Measurements from ENCODE around the gene PRDX6. TPM values are rescaled to one million over a fixed set of nuclear protein-coding genes. Genes with fewer than 3 reads are reported as not detected.

PRDX6 gene
- total and polyA plus RNA-seq, 10 of the 15 experiments (the other 5 are each of a cell fraction or from before 2014, with no cell fraction given), result 70.7 to 230 (median 138) TPM

DNA sequence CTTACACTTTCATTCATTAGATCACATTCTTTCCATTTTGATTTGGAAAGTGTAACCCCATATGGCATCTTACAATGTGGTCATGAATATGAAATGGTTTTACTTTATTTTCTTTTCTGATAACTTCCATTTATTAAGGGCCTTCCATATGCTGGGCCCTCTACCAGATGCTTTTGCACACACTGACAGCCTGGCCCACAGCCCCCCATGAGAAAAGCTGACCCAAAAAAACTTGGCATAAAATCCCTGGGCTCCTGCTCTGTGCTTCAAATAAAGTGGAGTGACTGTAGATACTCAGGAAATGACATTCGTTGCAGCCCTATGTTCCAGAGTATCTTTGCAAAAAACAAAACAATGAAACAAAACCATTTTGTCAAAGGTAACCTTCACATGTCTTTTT, 48.8 kb downstream of the PRDX6 start:
- DNase-seq (ENCODE audit: low read depth, low spot score), result no peak
- Histone ChIP-seq H2AFZ (ENCODE audit: control insufficient read depth, low read depth, low read length) (no peak overlapping the region), H3K36me3 (ENCODE audit: control insufficient read depth in 2 of 2, insufficient read depth in 2 of 2, low read length in 1 of 2) (no peaks in the 10 kb centered on the region), H3K4me2 (ENCODE audit: control insufficient read depth, insufficient read depth) (no peak overlapping the region), H3K27me3 (replicated peaks in 1 of 2; ENCODE audit: control insufficient read depth in 2 of 2, insufficient read depth in 2 of 2, low read length in 1 of 2) (no peaks in the 10 kb centered on the region), H3K79me2 (ENCODE audit: control insufficient read depth, insufficient read depth, low read length) (no peaks in the 10 kb centered on the region), H4K20me1 (ENCODE audit: control insufficient read depth, insufficient read depth) (no peaks in the 10 kb centered on the region), H3K27ac (ENCODE audit: control insufficient read depth, insufficient read depth) (no peak overlapping the region), H3K9ac (ENCODE audit: control insufficient read depth, insufficient read depth, low read length) (no peak overlapping the region), H3K9me3 (replicated peaks; ENCODE audit: control insufficient read depth, insufficient read depth, low read length) (no peaks in the 10 kb centered on the region), H3K4me3 (no peak overlapping the region), H3K4me1 (ENCODE audit: control insufficient read depth, insufficient read depth, low read length) (no peaks in the 10 kb centered on the region)
- ChIA-PET RAD21 (ENCODE audit: unreplicated experiment) (no interaction called here), CTCF (no interaction called here), POLR2A (no interaction called here), SMC1A (ENCODE audit: uncharacterized antibody, unreplicated experiment) (no interaction called here)
- FAIRE-seq, result no peak
- in situ Hi-C loops (cut with MboI), result no loop called here
- intact Hi-C loops (cut with micrococcal nuclease; ENCODE audit: unreplicated experiment), result no loop called here
- TF ChIP-seq TCF3 (IDR thresholded peaks at IDR 0.05; ENCODE audit: borderline replicate concordance, insufficient read depth, low read depth, low read length) (no peak), PML (IDR thresholded peaks at IDR 0.05; ENCODE audit: low read length) (no peak), CHD4 (IDR thresholded peaks at IDR 0.05) (no peak), KAT2A (conservative IDR thresholded peaks at IDR 0.05; ENCODE audit: control insufficient read depth, low read depth, low read length) (no peak), MEF2A (IDR thresholded peaks at IDR 0.05; ENCODE audit: insufficient read depth, low read depth, low read length) (no peak), KLF5 (IDR thresholded peaks at IDR 0.05; ENCODE audit: partially characterized antibody) (no peak), SMARCA5 (IDR thresholded peaks at IDR 0.05) (no peak), KDM1A (IDR thresholded peaks at IDR 0.05; ENCODE audit: borderline replicate concordance) (no peak), HDAC2 (IDR thresholded peaks at IDR 0.05) (no peak), SREBF1 (IDR thresholded peaks at IDR 0.05; ENCODE audit: low read length) (no peak), ZNF217 (IDR thresholded peaks at IDR 0.05) (no peak), SPI1 (IDR thresholded peaks at IDR 0.05; ENCODE audit: borderline replicate concordance, insufficient read depth, low read depth, low read length) (no peak), RCOR1 (conservative IDR thresholded peaks at IDR 0.05; ENCODE audit: low read depth, low read length) (no peak), CBX3 (IDR thresholded peaks at IDR 0.05; ENCODE audit: borderline replicate concordance, low read depth) (no peak)
- TF ChIP-seq, protein P1, sequence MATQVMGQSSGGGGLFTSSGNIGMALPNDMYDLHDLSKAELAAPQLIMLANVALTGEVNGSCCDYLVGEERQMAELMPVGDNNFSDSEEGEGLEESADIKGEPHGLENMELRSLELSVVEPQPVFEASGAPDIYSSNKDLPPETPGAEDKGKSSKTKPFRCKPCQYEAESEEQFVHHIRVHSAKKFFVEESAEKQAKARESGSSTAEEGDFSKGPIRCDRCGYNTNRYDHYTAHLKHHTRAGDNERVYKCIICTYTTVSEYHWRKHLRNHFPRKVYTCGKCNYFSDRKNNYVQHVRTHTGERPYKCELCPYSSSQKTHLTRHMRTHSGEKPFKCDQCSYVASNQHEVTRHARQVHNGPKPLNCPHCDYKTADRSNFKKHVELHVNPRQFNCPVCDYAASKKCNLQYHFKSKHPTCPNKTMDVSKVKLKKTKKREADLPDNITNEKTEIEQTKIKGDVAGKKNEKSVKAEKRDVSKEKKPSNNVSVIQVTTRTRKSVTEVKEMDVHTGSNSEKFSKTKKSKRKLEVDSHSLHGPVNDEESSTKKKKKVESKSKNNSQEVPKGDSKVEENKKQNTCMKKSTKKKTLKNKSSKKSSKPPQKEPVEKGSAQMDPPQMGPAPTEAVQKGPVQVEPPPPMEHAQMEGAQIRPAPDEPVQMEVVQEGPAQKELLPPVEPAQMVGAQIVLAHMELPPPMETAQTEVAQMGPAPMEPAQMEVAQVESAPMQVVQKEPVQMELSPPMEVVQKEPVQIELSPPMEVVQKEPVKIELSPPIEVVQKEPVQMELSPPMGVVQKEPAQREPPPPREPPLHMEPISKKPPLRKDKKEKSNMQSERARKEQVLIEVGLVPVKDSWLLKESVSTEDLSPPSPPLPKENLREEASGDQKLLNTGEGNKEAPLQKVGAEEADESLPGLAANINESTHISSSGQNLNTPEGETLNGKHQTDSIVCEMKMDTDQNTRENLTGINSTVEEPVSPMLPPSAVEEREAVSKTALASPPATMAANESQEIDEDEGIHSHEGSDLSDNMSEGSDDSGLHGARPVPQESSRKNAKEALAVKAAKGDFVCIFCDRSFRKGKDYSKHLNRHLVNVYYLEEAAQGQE (IDR thresholded peaks at IDR 0.05; ENCODE audit: low read depth, low read length), result no peak
- TF ChIP-seq, protein P2, sequence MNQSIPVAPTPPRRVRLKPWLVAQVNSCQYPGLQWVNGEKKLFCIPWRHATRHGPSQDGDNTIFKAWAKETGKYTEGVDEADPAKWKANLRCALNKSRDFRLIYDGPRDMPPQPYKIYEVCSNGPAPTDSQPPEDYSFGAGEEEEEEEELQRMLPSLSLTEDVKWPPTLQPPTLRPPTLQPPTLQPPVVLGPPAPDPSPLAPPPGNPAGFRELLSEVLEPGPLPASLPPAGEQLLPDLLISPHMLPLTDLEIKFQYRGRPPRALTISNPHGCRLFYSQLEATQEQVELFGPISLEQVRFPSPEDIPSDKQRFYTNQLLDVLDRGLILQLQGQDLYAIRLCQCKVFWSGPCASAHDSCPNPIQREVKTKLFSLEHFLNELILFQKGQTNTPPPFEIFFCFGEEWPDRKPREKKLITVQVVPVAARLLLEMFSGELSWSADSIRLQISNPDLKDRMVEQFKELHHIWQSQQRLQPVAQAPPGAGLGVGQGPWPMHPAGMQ (IDR thresholded peaks at IDR 0.05; ENCODE audit: borderline replicate concordance), result no peak
- TF ChIP-seq, protein P3, sequence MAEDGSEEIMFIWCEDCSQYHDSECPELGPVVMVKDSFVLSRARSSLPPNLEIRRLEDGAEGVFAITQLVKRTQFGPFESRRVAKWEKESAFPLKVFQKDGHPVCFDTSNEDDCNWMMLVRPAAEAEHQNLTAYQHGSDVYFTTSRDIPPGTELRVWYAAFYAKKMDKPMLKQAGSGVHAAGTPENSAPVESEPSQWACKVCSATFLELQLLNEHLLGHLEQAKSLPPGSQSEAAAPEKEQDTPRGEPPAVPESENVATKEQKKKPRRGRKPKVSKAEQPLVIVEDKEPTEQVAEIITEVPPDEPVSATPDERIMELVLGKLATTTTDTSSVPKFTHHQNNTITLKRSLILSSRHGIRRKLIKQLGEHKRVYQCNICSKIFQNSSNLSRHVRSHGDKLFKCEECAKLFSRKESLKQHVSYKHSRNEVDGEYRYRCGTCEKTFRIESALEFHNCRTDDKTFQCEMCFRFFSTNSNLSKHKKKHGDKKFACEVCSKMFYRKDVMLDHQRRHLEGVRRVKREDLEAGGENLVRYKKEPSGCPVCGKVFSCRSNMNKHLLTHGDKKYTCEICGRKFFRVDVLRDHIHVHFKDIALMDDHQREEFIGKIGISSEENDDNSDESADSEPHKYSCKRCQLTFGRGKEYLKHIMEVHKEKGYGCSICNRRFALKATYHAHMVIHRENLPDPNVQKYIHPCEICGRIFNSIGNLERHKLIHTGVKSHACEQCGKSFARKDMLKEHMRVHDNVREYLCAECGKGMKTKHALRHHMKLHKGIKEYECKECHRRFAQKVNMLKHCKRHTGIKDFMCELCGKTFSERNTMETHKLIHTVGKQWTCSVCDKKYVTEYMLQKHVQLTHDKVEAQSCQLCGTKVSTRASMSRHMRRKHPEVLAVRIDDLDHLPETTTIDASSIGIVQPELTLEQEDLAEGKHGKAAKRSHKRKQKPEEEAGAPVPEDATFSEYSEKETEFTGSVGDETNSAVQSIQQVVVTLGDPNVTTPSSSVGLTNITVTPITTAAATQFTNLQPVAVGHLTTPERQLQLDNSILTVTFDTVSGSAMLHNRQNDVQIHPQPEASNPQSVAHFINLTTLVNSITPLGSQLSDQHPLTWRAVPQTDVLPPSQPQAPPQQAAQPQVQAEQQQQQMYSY (CRISPR knock-in tag; IDR thresholded peaks at IDR 0.05), result no peak
- no TSS peak for BruUV-seq (replicated peaks)
- no peak for ATAC-seq
- 35% methylated on average over 1 of the region's 1 CpG for WGBS (ENCODE audit: insufficient coverage, insufficient replicate concordance, low lambda C conversion rate, missing lambda C conversion rate)
